Kidney tubule cell (primary cell): ENCODE measurements around the gene OPRD1.
"Not testable (repeated sequence)": the region's sequence is repeated elsewhere in the genome, so short reads cannot be mapped to it uniquely, and the experiment has no call there.

Source experiments
- DNase-seq: peaks from one replicate; pipeline ENCODE4 v3.0.0-alpha.2; 2018; ENCODE audit warnings: low spot score

The OPRD1 gene

GRCh38 chr1:28811766-28812668, at the start of gene OPRD1:
Gene OPRD1, plus strand, starts transcription at chr1:28812170. Its CDS starts 214 bp downstream, at chr1:28812384.
- DNase-seq, result no peak

GRCh38 chr1:28766532-28767183, 45.3 kb upstream of the OPRD1 start:
- no peak for DNase-seq

- no peak for DNase-seq
These were observed 41.3 kb upstream of the OPRD1 start for GRCh38 chr1:28770601-28771165.

GRCh38 chr1:28771921-28772320, 40.0 kb upstream of the OPRD1 start:
- DNase-seq, result not testable (repeated sequence)

- no peak for DNase-seq
These were observed 38.9 kb upstream of the OPRD1 start for GRCh38 chr1:28773105-28773504.

GRCh38 chr1:28775121-28775942, 36.6 kb upstream of the OPRD1 start:
- peak; percentile 67 for DNase-seq

- no peak for DNase-seq
These were observed 35.6 kb upstream of the OPRD1 start for GRCh38 chr1:28776341-28776740.

GRCh38 chr1:28778021-28778420, 33.9 kb upstream of the OPRD1 start:
- no peak for DNase-seq

- DNase-seq, result no peak
These were observed 32.1 kb upstream of the OPRD1 start for GRCh38 chr1:28779751-28780408.

GRCh38 chr1:28781305-28781704, 30.7 kb upstream of the OPRD1 start:
- DNase-seq, result no peak

GRCh38 chr1:28782011-28782410, 30.0 kb upstream of the OPRD1 start:
- DNase-seq, result no peak

- no peak for DNase-seq
These were observed 28.6 kb upstream of the OPRD1 start for GRCh38 chr1:28783363-28783762.

- DNase-seq, result no peak
These were observed 22.6 kb upstream of the OPRD1 start for GRCh38 chr1:28789412-28789811.

GRCh38 chr1:28789816-28790215, 22.2 kb upstream of the OPRD1 start:
- no peak for DNase-seq

- DNase-seq, result no peak
These were observed 21.5 kb upstream of the OPRD1 start for GRCh38 chr1:28790377-28791035.

- DNase-seq, result not testable (repeated sequence)
These were observed 20.0 kb upstream of the OPRD1 start for GRCh38 chr1:28791929-28792328.

GRCh38 chr1:28792644-28793121, 19.3 kb upstream of the OPRD1 start:
- DNase-seq, result no peak

- not testable (repeated sequence) for DNase-seq
These were observed 17.4 kb upstream of the OPRD1 start for GRCh38 chr1:28794582-28794981.

- no peak for DNase-seq
These were observed 15.4 kb upstream of the OPRD1 start for GRCh38 chr1:28796352-28797211.

- DNase-seq, result no peak
These were observed 11.6 kb upstream of the OPRD1 start for GRCh38 chr1:28800324-28800723.
